ENCODE results near the gene EDN2.
A peak's percentile ranks its signal among the peaks of the same experiment; 100 is the strongest.

The EDN2 gene

DNA sequence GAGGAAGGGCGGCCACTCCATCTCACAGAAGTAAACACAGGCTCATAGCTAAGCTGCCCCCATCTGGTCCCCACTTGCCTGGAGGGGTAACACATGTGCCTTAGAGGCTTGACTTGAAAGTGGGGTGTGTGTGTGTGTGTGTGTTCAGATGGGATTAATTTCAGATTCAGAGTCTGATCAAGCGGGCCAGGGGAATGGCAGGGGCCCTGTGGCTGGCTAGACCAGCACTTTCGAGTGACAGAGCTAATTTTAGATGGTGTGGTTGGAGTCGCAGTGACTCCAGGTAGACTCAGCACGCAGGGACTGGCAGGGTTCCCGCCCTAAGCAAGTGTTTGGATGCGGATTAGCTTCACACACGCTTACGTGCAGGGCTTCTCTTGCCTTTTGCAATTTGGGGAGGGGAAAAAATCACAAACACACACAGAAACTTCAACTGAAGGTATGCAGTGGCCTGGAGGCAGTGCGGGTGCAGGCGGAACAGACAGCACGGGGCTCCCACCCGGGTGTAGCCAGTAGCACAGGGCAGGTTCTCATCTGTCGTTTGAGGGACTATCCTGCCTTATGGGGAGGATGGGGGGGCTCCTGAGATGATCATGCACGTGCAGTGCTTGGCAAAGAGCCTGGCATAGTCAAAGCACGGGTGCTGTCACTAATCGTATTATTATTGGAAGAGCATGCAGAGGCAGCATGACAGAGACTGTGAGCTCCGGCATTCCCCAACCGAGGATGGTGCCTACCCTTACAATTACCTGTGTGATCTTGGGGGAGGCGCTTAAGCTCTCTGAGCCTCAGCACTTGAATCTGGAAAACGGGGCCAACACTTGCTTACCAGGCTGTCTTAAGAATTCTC is 1.3 kb downstream of the EDN2 start:
- peak; percentile 53 for DNase-seq (ENCODE audit: low read depth, low spot score)

DNA sequence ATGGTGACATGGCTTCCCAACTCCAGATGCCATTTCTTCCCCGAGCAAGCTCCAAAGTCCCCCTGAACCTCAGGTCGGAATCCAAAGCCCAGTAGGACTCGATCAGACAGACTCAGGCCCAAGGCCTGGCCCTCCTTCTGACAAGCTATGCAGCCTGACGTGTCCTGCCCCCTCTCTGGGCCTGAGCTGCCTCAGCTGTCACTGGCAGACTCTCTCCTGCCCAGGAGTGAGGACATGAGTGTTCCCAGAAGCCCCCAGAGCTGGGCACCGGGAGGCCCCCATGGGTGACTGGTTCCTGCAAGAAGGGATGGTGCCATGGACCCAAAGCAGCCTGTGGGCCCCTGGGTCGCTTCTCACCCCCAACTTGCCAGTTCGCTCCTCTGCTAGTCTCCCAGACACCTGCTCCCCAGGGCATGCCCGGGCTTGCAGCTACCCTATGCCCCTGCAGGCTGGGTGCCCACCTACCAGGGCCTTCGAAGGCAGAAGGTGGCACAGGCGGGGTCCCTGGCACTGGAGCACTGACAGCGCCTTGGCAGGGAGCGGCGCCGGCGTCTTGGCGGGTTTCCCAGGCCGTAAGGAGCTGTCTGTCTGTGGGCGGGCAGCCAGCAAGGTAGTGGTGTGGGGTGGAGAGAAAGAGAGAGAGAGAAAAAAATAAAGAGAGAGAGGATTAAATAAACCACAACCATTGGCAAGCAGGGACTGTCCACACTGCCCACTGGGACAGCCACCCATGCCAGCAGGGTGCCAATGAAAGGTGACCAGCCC is 2.3 kb downstream of the EDN2 start:
- peak; percentile 80 for DNase-seq (ENCODE audit: low read depth, low spot score)

- DNase-seq (ENCODE audit: low read depth, low spot score) = no peak
These were observed 3.2 kb downstream of the EDN2 start for GRCh38 chr1:41481109-41481775.

- DNase-seq (ENCODE audit: low read depth, low spot score) = peak; percentile 19
These were observed 4.0 kb downstream of the EDN2 start for GRCh38 chr1:41480204-41481108.

- no peak for DNase-seq (ENCODE audit: low read depth, low spot score)
These were observed 4.7 kb downstream of the EDN2 start for GRCh38 chr1:41479808-41480160.

- peak; percentile 67 for DNase-seq (ENCODE audit: low read depth, low spot score)
These were observed 5.3 kb downstream of the EDN2 start for GRCh38 chr1:41479000-41479807.

GRCh38 chr1:41478118-41478748 is 6.2 kb downstream of the EDN2 start:
- no peak for DNase-seq (ENCODE audit: low read depth, low spot score)

DNA sequence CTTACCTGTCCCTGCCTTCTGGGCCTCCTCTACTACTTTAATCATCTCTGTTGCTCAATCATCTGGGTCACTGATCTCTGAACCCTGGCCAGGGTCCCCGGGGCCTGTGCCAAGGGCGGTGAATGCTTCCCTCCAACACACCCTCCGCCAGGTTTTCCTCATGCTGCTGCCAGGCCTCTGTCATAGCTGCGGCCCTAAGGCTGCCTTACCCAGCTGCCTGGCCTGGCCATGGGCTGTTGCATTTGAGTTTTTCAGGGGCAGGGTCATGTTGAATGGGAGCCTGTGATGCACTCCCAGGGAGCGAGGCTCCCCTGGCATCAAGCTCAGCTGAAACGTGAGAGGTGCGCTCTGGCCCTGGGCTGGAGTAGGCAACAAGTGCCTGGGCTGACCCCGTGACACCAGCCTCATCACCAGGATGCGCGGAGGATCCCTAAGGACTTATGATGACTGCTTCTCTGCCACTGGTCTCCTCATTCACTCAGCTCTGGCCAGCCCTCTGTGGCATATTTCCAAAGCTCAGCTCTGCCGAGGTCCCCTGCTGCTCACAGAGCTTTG is 7.6 kb downstream of the EDN2 start:
- DNase-seq (ENCODE audit: low read depth, low spot score) = peak; percentile 54

DNA sequence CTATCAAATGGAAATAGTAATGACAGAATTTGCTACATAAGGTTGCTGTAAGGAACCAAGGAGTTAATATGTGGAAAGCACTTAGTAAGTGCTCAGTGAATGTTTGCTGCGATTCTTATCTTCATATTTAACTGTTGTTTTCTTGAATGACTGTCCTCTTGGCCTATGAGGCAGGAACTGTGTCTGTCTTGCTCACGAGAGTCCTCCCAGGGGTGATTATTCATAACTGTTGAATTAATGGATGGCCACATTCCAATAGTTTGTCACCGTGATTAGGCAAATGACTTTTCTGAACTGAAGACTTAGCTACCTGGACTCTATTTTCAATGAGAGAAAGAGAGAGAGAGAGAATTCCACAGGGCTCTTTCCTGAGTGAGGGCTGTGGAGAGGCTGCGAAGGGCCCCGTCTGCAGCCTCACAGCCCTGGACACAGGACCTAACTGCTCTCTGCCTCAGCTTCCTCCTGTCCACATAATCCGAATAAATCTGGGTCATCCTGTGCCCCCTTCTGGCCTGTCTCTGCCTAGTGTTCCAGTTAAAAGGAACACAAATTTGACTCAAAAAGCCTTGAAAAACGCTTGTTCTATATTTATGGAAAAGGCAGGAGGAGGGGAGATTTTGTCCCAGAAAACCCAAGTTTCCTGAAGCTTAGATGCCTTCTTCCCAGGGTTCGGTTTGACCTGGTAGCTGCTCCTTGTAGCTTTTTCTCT is 8.5 kb downstream of the EDN2 start:
- peak; percentile 39 for DNase-seq (ENCODE audit: low read depth, low spot score)

GRCh38 chr1:41475346-41475745 is 9.1 kb downstream of the EDN2 start:
- peak; percentile 5 for DNase-seq (ENCODE audit: low read depth, low spot score)

DNA sequence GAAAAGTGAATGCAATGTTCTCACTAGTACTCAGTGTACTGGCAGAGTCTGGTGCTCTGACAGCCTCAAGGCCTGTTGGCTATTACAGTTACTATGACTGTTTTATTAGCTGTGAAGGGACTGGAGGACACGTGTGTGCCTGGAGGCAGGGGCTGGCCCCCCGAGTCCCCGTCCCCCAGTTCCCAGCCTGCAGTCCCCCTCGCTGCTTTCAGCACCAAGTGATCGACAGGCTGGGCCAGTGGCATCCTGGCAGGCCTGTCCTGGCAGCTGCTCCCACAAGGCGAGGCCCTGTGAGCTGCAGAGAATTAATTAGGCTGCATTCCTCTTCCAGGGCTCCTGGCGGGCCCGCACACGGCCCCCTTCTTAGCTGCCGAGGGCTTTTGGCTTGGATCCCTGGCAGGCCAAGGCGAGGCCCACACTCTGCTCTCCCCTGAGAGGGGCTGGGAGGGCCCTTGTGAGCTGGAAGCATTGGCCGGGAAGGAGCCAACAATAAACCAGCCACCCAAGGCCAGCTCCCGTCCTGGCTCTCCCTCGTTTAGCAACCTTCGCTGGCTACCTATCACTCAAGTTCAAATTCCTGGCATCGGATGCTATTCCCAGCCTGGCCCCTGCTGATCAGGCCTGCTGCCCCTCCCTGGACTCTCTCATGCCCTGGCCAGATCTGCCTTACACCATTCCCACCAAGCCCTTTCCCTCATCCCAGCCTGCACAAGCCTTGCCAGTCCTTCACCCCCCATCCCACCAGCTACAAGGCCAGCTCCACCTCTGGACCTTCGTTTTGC is 9.8 kb downstream of the EDN2 start:
- peak; percentile 95 for DNase-seq (ENCODE audit: low read depth, low spot score)

- DNase-seq (ENCODE audit: low read depth, low spot score) = no peak
These were observed 10.6 kb downstream of the EDN2 start for GRCh38 chr1:41473738-41474362.

DNA sequence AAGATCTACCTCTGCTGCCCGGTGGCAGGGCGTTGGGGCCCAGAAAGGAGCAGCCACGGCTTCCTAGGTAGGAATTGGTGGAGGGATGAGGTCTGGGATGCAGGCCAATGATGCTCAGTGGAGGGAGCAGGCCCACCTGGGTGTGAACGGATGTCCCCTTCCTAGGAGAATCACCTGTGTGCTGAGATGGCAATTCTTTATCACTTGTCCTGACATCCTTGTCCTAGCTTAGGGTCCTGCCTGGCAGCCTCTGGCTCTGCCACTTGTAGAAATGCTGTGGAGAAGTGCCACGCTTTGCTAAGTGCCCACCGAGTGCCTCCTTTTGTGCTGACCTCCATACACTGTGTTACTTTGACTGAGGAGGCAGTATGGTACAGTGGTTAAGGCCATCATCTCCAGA is 12.8 kb downstream of the EDN2 start:
- DNase-seq (ENCODE audit: low read depth, low spot score) = no peak

DNA sequence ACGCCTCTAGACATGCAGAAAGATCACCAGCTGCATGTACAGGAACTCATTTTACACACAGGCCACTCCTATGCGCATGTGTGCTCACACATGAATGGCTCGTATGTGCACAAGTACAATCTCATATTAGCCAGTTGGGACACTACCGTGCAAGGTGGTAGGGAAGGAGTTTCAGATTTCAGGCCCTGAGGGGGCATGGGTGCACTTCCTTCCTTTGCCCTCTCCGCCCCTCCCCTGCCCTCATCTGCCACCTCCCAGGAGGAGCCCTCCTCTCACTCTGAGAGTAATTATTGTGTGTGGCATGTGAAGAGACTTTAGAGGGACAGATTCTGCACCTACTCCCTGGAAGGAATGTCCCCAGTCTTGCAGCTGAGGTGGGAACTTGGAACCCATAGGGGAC is 14.8 kb downstream of the EDN2 start:
- DNase-seq (ENCODE audit: low read depth, low spot score) = no peak

DNA sequence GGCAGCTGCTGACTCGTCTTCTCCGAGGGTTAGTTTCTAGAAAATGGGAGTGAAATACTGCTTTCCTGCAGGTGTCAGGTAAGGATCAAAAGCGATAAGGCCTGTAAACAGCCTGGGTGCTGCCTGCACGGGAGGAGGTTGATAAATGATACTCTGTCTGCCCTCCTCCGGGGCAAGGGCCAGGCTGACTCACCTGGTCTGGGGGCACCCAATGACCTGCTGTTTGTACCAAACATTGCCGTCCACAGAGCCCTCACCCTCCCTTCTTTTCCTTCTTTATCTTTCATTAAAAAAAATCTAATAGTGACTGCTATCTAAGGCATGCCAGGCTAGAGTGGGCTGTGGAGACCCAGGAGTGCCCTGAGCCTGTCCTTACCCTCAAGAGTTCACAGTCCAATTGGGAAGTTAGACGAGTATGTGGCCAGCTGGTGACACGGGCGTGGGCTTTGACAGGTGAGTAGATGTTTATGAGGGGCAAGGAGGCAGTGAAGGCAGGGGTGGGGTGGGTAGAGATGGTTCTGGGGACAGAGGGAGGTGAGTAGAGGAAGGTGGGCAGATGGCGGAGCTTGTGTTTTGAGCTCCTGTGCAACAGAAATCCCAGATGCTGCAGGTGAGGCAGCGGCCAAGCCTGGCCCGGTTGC is 16.2 kb downstream of the EDN2 start:
- no peak for DNase-seq (ENCODE audit: low read depth, low spot score)

DNA sequence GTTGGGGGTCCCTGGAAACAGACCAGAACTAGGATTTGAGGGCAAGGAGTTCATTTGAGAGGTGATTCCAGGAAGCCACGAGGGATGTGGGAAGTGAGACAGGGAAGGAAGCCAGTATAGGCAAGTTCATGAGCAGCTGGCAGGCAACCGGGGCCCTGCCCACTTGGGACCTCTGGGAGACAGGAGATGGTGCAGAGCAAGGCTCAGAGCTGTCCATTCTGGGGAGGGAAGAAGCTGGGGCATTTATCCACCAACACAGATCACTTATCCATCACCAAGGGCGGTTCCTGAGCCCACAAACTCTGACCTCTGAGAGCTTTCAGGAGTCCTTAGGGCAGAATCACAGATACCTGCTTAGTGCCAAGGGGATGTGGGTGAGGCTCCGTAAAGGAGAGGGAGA is 16.8 kb downstream of the EDN2 start:
- DNase-seq (ENCODE audit: low read depth, low spot score) = no peak

- DNase-seq (ENCODE audit: low read depth, low spot score) = no peak
These were observed 18.3 kb downstream of the EDN2 start for GRCh38 chr1:41466146-41466545.

All from astrocyte of the hippocampus (primary cell).